K562 (cell line): ENCODE data around the gene NBR1. TPM values are rescaled to one million over a fixed set of nuclear protein-coding genes. Genes with fewer than 3 reads are reported as not detected.

Source experiments
- ARID1B ChIP-seq: fragments of 450-650 bp; IDR thresholded peaks from 2 replicates; pipeline ENCODE4 v1.6.1; 2016; ENCODE audit warnings: antibody characterized with exemption, mild to moderate bottlenecking, inconsistent platforms
- CBX1 ChIP-seq: sonication (generic); IDR thresholded peaks from 2 replicates; pipeline ENCODE4 v1.6.1; 2016; ENCODE audit warnings: antibody characterized with exemption, low read depth, mild to moderate bottlenecking
- CHD2 ChIP-seq: IDR thresholded peaks from 2 replicates; pipeline ENCODE4 v1.6.1; 2011; ENCODE audit warnings: low read depth, low read length
- HDAC3 ChIP-seq: fragments of 450-650 bp; IDR thresholded peaks from 2 replicates; pipeline ENCODE4 v1.6.1; 2018; ENCODE audit warnings: borderline replicate concordance, mild to moderate bottlenecking, moderate library complexity; ENCODE audit not compliant: partially characterized antibody
- KAT7 ChIP-seq: sonication (generic); formaldehyde crosslinking; IDR thresholded peaks from 2 replicates; pipeline ENCODE4 v1.8.0; 2022; ENCODE audit warnings: missing genetic modification reagents, mild to moderate bottlenecking, borderline replicate concordance
- KLF6 ChIP-seq: fragments of 250-450 bp; sonication (Bioruptor Pico); IDR thresholded peaks from 2 replicates; pipeline ENCODE4 v1.4.0; 2020; ENCODE audit warnings: mild to moderate bottlenecking, moderate library complexity, borderline replicate concordance
- MTA3 ChIP-seq: fragments of 450-650 bp; formaldehyde crosslinking; IDR thresholded peaks from 2 replicates; pipeline ENCODE4 v1.6.1; 2017; ENCODE audit warnings: mild to moderate bottlenecking, borderline replicate concordance
- POLR2H ChIP-seq: IDR thresholded peaks from 2 replicates; pipeline ENCODE4 v1.6.1; 2016; ENCODE audit warnings: missing genetic modification characterization, low read depth, mild to moderate bottlenecking, control low read depth, missing compliant biosample characterization, moderate library complexity
- RB1 ChIP-seq: fragments of 450-650 bp; IDR thresholded peaks from 2 replicates; pipeline ENCODE4 v1.6.1; 2017; ENCODE audit warnings: low read depth, mild to moderate bottlenecking
- SAP30 ChIP-seq: fragments of 200-600 bp; sonication (generic); IDR thresholded peaks from 2 replicates; pipeline ENCODE4 v1.6.1; 2012; ENCODE audit warnings: borderline replicate concordance, low read depth, mild to moderate bottlenecking, moderate library complexity, low read length, control low read depth, inconsistent platforms; ENCODE audit not compliant: insufficient read depth, poor library complexity, severe bottlenecking
- SUPT5H ChIP-seq: fragments of 450-650 bp; IDR thresholded peaks from 2 replicates; pipeline ENCODE4 v1.6.1; 2016
- TBL1XR1 ChIP-seq, 2 experiments: IDR thresholded peaks; 2 replicates each; pipeline ENCODE4 v1.6.1; 2012; ENCODE audit warnings: improper control_type of control experiment in 2 of 2, low read length in 2 of 2, mild to moderate bottlenecking in 1 of 2
- TRIM28 ChIP-seq: fragments of 450-650 bp; IDR thresholded peaks from 2 replicates; pipeline ENCODE4 v1.6.1; 2017
- ZC3H4 ChIP-seq: sonication (generic); formaldehyde crosslinking; IDR thresholded peaks from 2 replicates; pipeline ENCODE4 v1.9.0; 2021; ENCODE audit warnings: missing genetic modification reagents, borderline replicate concordance
- polyA plus RNA-seq, 8 experiments: library from polyadenylated mRNA; depleted of rRNA in 4 of 8; stranded (reverse) in 5 of 8; unstranded in 3 of 8; fragments of >200 nt; fragmentation: Nextera tagmentation in 2 of 8; fragmentation: Illumina TruSeq in 1 of 8; extraction: Ambion mirVana in 2 of 8; extraction: Trizol in 1 of 8; gene quantifications; 2 replicates each; pipeline versions ENCODE4 v1.2.1 to v1.2.3, GENCODE V29; 2011 to 2014; ENCODE audit warnings: inconsistent platforms in 1 of 8, missing spikeins in 1 of 8
- total RNA-seq, 7 experiments: library from RNA; depleted of rRNA in 6 of 7; stranded (reverse); fragments of >200 nt in 6 of 7; fragmentation: Illumina TruSeq in 2 of 7; extraction: Trizol in 2 of 7; gene quantifications; 2 replicates each; pipeline versions ENCODE4 v1.2.1 to v1.2.3, GENCODE V29; 2011 to 2021; ENCODE audit warnings: low replicate concordance in 1 of 7
- TF ChIP-seq, protein P1 (sequence below), 2 experiments: fragments of 200-800 bp in 1 of 2; sonication (Bioruptor generic) in 1 of 2; sonication (generic) in 1 of 2; formaldehyde crosslinking in 1 of 2; IDR thresholded peaks in 1 of 2; conservative IDR thresholded peaks in 1 of 2; 2 replicates each; pipeline versions ENCODE4 v1.5.0 to v1.6.1; 2016 to 2020; ENCODE audit warnings: missing compliant biosample characterization in 1 of 2, missing genetic modification characterization in 1 of 2, missing genetic modification reagents in 1 of 2
- TF ChIP-seq, protein P2 (sequence below): sonication (generic); formaldehyde crosslinking; IDR thresholded peaks from 2 replicates; pipeline ENCODE4 v1.8.1; 2023; ENCODE audit warnings: mild to moderate bottlenecking, missing genetic modification reagents
- TF ChIP-seq, protein P3 (sequence below): IDR thresholded peaks from 2 replicates; pipeline ENCODE4 v1.6.1; 2014; ENCODE audit warnings: antibody characterized with exemption
- TF ChIP-seq, protein P4 (sequence below): fragments of 150-350 bp; conservative IDR thresholded peaks from 2 replicates; pipeline ENCODE4 v1.6.1; 2014; ENCODE audit warnings: low read length

NBR1 gene
- total and polyA plus RNA-seq, 9 of the 15 experiments (the other 6 are each of a cell fraction or from before 2014, with no cell fraction given), result 4.2 to 70.1 (median 39.9) TPM

DNA sequence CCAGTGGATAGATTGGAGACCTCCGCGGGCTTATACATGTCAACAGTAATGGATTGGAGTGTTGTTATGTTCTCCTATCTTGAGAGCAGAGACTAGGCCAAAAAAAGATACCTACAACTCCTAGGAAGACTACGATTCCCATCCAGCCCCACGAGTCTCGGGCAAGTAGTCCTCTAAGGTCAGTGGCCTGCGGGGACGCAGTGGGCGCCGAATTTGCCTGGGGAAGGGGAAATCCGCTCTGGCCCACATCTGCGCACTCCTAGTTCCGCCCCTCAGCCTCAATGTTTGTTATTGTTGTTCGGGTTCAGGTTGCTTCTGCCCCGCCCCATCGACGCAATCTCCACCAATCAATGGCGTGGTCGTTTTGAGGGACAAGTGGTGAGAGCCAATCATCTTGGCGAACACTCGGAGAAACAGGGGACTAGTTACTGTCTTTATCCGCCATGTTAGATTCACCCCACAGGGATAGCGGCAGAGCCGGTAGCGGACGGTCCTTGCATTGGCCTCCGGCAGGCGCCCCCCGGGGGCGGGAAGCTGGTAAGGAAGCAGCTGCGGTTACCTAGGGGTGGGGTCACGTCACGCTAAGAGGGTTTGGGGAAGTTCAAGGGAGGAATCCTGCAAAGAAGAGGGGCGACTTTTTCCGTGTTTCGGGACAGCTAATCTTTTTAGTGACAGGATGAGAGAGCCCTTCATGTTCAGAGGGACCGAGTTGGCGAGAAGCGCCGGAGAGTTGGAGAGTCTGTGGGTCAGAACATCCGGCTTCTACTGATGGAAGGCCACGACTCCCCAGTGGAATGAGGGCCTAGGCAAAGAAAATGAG, at the start of gene NBR1 (continued):
- TF ChIP-seq, protein P1, sequence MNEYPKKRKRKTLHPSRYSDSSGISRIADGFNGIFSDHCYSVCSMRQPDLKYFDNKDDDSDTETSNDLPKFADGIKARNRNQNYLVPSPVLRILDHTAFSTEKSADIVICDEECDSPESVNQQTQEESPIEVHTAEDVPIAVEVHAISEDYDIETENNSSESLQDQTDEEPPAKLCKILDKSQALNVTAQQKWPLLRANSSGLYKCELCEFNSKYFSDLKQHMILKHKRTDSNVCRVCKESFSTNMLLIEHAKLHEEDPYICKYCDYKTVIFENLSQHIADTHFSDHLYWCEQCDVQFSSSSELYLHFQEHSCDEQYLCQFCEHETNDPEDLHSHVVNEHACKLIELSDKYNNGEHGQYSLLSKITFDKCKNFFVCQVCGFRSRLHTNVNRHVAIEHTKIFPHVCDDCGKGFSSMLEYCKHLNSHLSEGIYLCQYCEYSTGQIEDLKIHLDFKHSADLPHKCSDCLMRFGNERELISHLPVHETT (CRISPR knock-in tag; conservative IDR thresholded peaks at IDR 0.05 in 1 of 2, IDR thresholded peaks at IDR 0.05 in 1 of 2), result peak in 1 of 2 experiments; percentile 50; a peak in 1 of 4 replicates
- TF ChIP-seq SAP30 (peak; percentile 53), SUPT5H (peak; percentile 82), MTA3 (peak; percentile 80; the same call in 1 of the 2 replicates), CBX1 (no peak), TRIM28 (0 out of 2 replicates have a peak, but pooled peaks have one; percentile 35), KLF6 (CRISPR knock-in tag) (no peak), CHD2 (peak; percentile 81), ARID1B (peak; percentile 19), RB1 (peak; percentile 34; the same call in 1 of the 2 replicates), HDAC3 (peak; percentile 23), TBL1XR1 (IDR thresholded peaks at IDR 0.05; ENCODE audit: low read length in 2 of 2) (peak in 1 of 2 experiments; percentile 18; a peak in 1 of 4 replicates), KAT7 (CRISPR knock-in tag) (peak; percentile 87; the same call in 1 of the 2 replicates), ZC3H4 (peak; percentile 86; the same call in 1 of the 2 replicates), POLR2H (tag) (peak; percentile 89)
- TF ChIP-seq, protein P2, sequence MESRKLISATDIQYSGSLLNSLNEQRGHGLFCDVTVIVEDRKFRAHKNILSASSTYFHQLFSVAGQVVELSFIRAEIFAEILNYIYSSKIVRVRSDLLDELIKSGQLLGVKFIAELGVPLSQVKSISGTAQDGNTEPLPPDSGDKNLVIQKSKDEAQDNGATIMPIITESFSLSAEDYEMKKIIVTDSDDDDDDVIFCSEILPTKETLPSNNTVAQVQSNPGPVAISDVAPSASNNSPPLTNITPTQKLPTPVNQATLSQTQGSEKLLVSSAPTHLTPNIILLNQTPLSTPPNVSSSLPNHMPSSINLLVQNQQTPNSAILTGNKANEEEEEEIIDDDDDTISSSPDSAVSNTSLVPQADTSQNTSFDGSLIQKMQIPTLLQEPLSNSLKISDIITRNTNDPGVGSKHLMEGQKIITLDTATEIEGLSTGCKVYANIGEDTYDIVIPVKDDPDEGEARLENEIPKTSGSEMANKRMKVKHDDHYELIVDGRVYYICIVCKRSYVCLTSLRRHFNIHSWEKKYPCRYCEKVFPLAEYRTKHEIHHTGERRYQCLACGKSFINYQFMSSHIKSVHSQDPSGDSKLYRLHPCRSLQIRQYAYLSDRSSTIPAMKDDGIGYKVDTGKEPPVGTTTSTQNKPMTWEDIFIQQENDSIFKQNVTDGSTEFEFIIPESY (CRISPR knock-in tag), result 0 out of 2 replicates have a peak, but pooled peaks have one; percentile 31
- TF ChIP-seq, protein P3, sequence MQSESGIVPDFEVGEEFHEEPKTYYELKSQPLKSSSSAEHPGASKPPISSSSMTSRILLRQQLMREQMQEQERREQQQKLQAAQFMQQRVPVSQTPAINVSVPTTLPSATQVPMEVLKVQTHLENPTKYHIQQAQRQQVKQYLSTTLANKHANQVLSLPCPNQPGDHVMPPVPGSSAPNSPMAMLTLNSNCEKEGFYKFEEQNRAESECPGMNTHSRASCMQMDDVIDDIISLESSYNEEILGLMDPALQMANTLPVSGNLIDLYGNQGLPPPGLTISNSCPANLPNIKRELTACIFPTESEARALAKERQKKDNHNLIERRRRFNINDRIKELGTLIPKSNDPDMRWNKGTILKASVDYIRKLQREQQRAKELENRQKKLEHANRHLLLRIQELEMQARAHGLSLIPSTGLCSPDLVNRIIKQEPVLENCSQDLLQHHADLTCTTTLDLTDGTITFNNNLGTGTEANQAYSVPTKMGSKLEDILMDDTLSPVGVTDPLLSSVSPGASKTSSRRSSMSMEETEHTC, result no peak
- TF ChIP-seq, protein P4, sequence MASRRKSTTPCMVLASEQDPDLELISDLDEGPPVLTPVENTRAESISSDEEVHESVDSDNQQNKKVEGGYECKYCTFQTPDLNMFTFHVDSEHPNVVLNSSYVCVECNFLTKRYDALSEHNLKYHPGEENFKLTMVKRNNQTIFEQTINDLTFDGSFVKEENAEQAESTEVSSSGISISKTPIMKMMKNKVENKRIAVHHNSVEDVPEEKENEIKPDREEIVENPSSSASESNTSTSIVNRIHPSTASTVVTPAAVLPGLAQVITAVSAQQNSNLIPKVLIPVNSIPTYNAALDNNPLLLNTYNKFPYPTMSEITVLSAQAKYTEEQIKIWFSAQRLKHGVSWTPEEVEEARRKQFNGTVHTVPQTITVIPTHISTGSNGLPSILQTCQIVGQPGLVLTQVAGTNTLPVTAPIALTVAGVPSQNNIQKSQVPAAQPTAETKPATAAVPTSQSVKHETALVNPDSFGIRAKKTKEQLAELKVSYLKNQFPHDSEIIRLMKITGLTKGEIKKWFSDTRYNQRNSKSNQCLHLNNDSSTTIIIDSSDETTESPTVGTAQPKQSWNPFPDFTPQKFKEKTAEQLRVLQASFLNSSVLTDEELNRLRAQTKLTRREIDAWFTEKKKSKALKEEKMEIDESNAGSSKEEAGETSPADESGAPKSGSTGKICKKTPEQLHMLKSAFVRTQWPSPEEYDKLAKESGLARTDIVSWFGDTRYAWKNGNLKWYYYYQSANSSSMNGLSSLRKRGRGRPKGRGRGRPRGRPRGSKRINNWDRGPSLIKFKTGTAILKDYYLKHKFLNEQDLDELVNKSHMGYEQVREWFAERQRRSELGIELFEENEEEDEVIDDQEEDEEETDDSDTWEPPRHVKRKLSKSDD, result peak; percentile 23; the same call in 1 of the 2 replicates
